Vagina (tissue), 2 donors: ENCODE measurements around the gene MRPS22.

Experiments
- CTCF ChIP-seq, 3 experiments: fragments of 450-650 bp in 2 of 3; fragments of 200-600 bp in 1 of 3; sonication (generic) in 1 of 3; IDR thresholded peaks; one replicate each; pipeline ENCODE4 v1.5.1; 2017 to 2019; ENCODE audit warnings: antibody characterized with exemption in 3 of 3, mild to moderate bottlenecking in 2 of 3, moderate library complexity in 2 of 3
- POLR2A ChIP-seq, 2 donors: fragments of 450-650 bp; IDR thresholded peaks; one replicate each; pipeline ENCODE4 v1.6.1; 2017; ENCODE audit warnings: antibody characterized with exemption in 2 of 2, mild to moderate bottlenecking in 2 of 2, moderate library complexity in 2 of 2
- POLR2AphosphoS5 ChIP-seq, 2 donors: sonication (generic); formaldehyde crosslinking; IDR thresholded peaks; one replicate each; pipeline ENCODE4 v1.9.0; 2017; ENCODE audit warnings: antibody characterized with exemption in 2 of 2, mild to moderate bottlenecking in 2 of 2, low read depth in 1 of 2; ENCODE audit not compliant: insufficient read depth in 1 of 2

DNA sequence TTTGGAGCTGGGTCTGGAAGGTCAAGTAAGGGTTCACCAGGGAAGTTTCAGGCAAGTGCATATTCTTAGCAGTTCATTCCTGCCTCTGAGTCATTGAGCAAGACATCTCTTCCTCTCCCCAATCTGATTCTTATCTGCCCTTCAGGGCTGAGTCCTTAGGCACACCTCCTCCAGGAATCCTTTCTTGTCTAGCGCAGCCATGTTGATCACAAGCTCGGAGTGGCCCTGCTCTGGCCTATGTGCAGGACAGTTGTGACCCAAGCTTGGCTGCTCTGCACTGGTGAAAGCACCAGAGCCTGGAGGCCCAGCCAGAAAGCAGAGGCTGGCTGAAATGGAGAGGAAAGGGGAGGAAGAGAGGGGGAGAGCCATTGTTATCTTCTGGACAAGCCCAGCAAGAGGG, 30.9 kb upstream of the MRPS22 start:
- TF ChIP-seq CTCF (IDR thresholded peaks at IDR 0.05) (no peak), POLR2A (IDR thresholded peaks at IDR 0.05) (no peak), POLR2AphosphoS5 (IDR thresholded peaks at IDR 0.05; ENCODE audit: insufficient read depth in 1 of 2, low read depth in 1 of 2) (no peak)
